ENCODE results near the gene KCNN3. TPM values are rescaled to one million over a fixed set of nuclear protein-coding genes. Genes with fewer than 3 reads are reported as not detected.

KCNN3 gene
- total and polyA plus RNA-seq, 2 of the 13 experiments (the other 11 are each of a cell fraction or from before 2014, with no cell fraction given), result not detected

- no peak for TF ChIP-seq ZNF101 (CRISPR knock-in tag; IDR thresholded peaks at IDR 0.05; ENCODE audit: borderline replicate concordance, low read depth)
- no peak for TF ChIP-seq ZFP91 (CRISPR knock-in tag; IDR thresholded peaks at IDR 0.05; ENCODE audit: borderline replicate concordance)
- TF ChIP-seq ZNF17 (CRISPR knock-in tag; IDR thresholded peaks at IDR 0.05), result no peak
- no peak for TF ChIP-seq ZNF20 (CRISPR knock-in tag; IDR thresholded peaks at IDR 0.05)
- TF ChIP-seq, protein P1, sequence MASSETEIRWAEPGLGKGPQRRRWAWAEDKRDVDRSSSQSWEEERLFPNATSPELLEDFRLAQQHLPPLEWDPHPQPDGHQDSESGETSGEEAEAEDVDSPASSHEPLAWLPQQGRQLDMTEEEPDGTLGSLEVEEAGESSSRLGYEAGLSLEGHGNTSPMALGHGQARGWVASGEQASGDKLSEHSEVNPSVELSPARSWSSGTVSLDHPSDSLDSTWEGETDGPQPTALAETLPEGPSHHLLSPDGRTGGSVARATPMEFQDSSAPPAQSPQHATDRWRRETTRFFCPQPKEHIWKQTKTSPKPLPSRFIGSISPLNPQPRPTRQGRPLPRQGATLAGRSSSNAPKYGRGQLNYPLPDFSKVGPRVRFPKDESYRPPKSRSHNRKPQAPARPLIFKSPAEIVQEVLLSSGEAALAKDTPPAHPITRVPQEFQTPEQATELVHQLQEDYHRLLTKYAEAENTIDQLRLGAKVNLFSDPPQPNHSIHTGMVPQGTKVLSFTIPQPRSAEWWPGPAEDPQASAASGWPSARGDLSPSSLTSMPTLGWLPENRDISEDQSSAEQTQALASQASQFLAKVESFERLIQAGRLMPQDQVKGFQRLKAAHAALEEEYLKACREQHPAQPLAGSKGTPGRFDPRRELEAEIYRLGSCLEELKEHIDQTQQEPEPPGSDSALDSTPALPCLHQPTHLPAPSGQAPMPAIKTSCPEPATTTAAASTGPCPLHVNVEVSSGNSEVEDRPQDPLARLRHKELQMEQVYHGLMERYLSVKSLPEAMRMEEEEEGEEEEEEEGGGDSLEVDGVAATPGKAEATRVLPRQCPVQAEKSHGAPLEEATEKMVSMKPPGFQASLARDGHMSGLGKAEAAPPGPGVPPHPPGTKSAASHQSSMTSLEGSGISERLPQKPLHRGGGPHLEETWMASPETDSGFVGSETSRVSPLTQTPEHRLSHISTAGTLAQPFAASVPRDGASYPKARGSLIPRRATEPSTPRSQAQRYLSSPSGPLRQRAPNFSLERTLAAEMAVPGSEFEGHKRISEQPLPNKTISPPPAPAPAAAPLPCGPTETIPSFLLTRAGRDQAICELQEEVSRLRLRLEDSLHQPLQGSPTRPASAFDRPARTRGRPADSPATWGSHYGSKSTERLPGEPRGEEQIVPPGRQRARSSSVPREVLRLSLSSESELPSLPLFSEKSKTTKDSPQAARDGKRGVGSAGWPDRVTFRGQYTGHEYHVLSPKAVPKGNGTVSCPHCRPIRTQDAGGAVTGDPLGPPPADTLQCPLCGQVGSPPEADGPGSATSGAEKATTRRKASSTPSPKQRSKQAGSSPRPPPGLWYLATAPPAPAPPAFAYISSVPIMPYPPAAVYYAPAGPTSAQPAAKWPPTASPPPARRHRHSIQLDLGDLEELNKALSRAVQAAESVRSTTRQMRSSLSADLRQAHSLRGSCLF (CRISPR knock-in tag; IDR thresholded peaks at IDR 0.05; ENCODE audit: borderline replicate concordance), result no peak
- no peak for TF ChIP-seq HMGXB3 (CRISPR knock-in tag; IDR thresholded peaks at IDR 0.05; ENCODE audit: borderline replicate concordance)
- no peak for TF ChIP-seq ZNF256 (CRISPR knock-in tag; conservative IDR thresholded peaks at IDR 0.05)
- no peak for TF ChIP-seq FOXK1 (CRISPR knock-in tag; IDR thresholded peaks at IDR 0.05; ENCODE audit: borderline replicate concordance, low read depth)
- no peak for TF ChIP-seq ZBTB3 (CRISPR knock-in tag; IDR thresholded peaks at IDR 0.05; ENCODE audit: borderline replicate concordance, low read depth)
- TF ChIP-seq, protein P2, sequence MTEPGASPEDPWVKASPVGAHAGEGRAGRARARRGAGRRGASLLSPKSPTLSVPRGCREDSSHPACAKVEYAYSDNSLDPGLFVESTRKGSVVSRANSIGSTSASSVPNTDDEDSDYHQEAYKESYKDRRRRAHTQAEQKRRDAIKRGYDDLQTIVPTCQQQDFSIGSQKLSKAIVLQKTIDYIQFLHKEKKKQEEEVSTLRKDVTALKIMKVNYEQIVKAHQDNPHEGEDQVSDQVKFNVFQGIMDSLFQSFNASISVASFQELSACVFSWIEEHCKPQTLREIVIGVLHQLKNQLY (CRISPR knock-in tag; IDR thresholded peaks at IDR 0.05), result no peak
- no peak for TF ChIP-seq ZZZ3 (CRISPR knock-in tag; IDR thresholded peaks at IDR 0.05; ENCODE audit: borderline replicate concordance)
- TF ChIP-seq U2AF1 (optimal IDR thresholded peaks at IDR 0.05; ENCODE audit: low read depth, low read length), result no peak
- TF ChIP-seq ZNF30 (CRISPR knock-in tag; IDR thresholded peaks at IDR 0.05), result no peak
- no peak for TF ChIP-seq ZFP41 (CRISPR knock-in tag; IDR thresholded peaks at IDR 0.05; ENCODE audit: borderline replicate concordance)
These were observed 8.4 kb upstream of the KCNN3 start (continued) for GRCh38 chr1:154878371-154879037.

Data from HepG2 (cell line).